ENCODE measurements around the gene RCAN3.
"Not testable (repeated sequence)": the region's sequence is repeated elsewhere in the genome, so short reads cannot be mapped to it uniquely, and the experiment has no call there.

Gene RCAN3

GRCh38 chr1:24502709-24503058, at the start of gene RCAN3:
TSS of gene RCAN3 (plus strand) at chr1:24502836. CDS start at chr1:24514373, 11,537 bp downstream.
- DNase-seq: peak; percentile 87

DNA sequence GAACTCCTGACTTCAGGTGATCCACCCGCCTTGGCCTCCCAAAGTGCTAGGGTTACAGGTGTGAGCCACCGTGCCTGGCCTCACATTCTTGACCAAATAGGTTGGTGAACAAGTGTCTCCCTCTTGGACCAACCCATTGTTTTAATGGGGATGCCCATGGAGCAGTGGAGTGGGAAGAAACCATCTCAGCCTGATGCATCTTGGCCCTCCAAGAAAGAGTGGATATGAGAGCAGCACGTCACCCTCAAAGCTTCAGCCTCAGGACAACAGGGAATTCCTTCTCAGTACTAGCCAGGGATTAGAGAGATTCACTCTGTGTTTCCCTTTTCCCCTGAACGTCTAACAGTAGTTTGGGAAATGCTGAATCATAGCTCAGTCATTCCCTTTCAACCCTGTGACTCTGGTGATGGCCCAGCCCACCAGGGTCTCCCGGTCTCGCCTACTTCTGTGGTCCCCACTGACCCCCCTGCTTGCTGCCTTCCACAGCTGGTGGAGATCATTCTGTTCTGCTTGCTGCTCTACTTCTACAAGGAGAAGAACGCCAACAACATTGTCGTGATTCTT, 49.6 kb upstream of the RCAN3 start:
- no peak for DNase-seq

DNA sequence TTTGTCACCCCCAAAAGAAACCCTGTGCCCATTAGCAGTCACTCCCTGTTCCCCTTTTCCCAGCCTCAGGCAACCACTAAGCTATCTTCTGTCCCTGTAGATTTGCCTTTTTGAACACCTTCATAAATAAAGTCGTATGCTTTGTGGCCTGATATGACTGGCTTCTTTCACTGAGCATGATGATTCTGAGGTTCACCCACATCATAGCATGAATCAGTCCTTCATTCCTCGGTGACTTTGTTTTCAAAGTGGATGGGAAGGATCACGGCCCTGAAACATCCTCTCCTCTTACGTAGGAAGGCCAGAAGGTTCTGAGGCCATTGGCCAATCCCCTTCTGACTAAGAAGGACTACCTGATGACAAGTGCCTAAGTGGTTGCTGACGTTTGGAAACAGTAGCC, 48.0 kb upstream of the RCAN3 start:
- no peak for DNase-seq

GRCh38 chr1:24455272-24455671, 47.4 kb upstream of the RCAN3 start:
- no peak for DNase-seq

- no peak for DNase-seq
Observed at GRCh38 chr1:24457866-24458265, 44.8 kb upstream of the RCAN3 start.

DNA sequence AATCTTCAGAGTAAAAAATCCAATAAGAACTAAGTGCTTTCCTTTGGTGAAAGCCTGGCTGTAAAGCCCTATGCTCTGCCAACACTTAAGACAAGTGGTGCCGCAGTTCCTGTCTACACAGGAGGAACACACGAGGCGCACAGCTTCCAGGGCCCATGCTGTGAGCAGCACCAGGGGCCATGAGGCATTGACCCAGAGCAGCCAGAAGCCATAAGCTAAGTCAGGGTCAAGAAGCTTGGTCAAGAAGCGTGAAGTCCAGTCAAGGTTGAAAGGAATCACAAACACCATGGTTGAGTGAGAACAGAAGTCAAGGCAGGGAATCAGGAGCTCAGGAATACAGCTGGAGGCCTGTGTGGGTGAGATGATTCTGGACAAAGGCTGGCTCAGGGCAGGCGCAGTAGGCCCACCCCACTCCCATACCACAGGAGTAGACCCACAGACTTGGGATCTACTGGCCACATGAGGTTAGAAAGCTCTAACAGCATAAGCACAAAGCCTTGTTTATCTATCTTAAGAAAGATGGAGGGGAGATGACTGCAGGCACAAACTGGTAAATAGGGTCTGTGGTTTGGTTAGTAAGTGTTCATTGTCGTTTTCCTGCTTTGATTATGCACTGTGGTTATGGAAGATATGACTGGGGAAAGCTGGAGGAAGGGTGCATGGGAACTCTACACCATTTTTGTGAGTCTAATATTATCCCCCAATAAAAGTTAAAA, 42.9 kb upstream of the RCAN3 start:
- no peak for DNase-seq

DNA sequence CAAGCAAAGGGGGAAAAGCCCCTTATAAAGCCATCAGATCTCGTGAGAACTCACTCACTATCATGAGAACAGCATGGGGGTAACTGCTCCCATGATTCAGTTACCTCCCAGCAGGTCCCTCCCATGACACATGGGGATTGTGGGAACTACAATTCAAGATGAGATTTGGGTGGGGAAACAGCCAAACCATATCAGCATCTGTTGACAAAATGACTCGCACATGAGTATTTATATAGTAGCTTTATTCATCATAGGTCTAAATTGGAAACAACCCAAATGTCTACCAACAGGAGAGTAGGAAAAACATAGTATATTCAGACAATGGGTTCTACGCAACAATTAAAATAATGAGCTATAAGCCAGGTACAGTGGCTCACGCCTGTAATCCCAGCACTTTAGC, 40.5 kb upstream of the RCAN3 start:
- DNase-seq: not testable (repeated sequence)

- DNase-seq: no peak
Observed at GRCh38 chr1:24463776-24464735, 38.6 kb upstream of the RCAN3 start.

GRCh38 chr1:24465099-24465498, 37.5 kb upstream of the RCAN3 start:
- no peak for DNase-seq

GRCh38 chr1:24465638-24466037, 37.0 kb upstream of the RCAN3 start:
- no peak for DNase-seq

DNA sequence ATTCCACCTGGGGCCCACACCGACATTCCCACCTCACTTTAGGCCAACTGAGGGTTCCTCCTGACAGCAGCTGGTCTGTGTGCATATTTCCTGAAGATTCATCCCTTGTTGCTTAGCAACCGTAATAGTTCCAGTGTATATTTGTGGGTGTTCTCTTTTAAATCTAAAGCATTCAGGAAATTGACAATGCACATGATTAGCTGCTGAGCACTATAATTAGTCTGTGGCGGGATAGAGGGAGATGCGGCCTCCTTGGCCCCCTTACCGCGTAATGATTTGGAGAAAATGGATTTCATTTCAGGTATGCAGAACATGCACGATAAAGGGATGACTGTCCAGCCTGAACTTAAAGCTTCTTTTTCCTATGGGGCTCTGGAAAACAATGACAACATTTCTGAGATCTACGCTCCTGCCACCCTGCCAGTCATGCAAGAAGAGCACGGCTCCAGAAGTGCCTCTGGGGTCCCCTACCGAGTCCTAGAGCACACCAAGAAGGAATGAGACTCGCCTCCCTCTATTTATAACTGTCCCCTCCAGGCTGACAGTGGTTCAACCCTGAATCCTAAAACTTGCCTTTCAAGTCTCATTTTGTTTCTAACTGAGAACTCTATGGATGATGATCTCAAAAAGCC, 33.8 kb upstream of the RCAN3 start:
- no peak for DNase-seq

DNA sequence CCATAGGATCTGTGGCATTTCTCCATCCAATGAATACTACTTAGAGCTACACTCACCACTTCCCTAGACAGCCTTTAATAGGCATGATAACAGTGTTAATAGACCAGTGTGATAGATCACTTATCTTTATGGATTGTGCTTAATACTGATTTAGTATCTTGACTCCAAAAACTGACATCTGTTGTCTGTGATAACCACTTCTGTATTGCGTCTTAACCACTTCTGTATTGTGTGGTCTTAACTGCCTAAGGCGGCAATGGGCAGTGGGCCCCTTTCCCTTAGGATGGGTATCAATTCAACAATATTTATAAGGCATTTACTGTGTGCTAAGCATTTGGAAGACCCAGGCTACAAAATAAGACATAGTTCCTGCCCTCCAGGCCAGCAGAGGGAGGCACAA, 32.0 kb upstream of the RCAN3 start:
- no peak for DNase-seq

DNA sequence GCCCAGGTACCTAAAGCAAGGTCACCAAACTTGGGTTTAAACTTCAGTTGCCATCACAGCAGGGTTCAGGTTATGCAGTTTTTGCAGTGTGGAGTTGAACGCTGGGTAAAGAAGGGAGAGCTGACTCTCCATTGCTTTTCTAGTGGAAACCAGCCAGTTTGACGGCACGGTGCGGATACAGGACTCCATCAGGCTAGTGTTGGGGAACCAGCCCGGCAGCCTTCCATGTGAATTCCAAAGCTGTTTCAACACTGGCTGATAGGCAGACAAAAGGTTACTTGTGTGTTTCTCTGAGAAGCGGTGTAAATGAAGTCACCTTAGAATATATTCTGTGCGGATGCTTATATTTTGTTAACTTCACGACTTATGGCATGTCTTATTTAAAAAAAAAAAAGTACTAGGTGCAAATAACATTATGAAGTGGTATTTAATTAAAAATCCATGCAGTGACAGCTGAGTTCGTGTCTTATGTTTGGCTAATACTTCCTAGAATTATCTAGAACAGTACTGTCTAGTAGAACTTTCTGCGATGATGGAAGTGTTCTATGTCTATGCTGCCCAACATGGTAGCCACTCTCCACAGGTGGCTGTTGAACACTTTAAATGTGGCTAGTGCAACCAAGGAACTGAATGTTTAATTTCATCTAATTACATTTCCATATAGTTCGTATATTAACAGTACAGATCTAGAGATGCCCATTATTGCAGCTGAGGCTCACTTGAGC, 29.9 kb upstream of the RCAN3 start:
- DNase-seq: no peak

DNA sequence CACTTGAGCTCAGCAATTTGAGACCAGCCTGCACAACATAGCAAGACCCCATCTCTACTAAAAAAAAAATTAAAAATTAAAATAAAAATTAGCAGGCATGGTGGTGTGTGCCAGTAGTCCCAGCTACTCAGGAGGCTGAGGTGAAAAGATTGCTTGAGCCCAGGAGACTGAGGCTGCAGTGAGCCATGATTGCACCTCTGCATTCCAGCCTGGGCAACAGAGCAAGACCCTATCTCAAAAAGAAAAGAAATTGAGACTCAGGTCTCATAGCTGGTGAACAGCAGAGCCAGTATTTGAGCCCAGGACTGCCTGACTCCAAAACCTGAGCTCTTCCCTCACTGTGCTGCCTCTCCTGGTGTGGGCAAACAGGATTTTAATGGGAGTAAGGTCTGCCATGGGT, 28.4 kb upstream of the RCAN3 start:
- DNase-seq: no peak

GRCh38 chr1:24475700-24476099, 26.9 kb upstream of the RCAN3 start:
- DNase-seq: no peak

GRCh38 chr1:24476571-24476970, 26.1 kb upstream of the RCAN3 start:
- DNase-seq: no peak

- no peak for DNase-seq
Observed at GRCh38 chr1:24477309-24477708, 25.3 kb upstream of the RCAN3 start.

- peak; percentile 46 for DNase-seq
Observed at GRCh38 chr1:24481101-24481500, 21.5 kb upstream of the RCAN3 start.

DNA sequence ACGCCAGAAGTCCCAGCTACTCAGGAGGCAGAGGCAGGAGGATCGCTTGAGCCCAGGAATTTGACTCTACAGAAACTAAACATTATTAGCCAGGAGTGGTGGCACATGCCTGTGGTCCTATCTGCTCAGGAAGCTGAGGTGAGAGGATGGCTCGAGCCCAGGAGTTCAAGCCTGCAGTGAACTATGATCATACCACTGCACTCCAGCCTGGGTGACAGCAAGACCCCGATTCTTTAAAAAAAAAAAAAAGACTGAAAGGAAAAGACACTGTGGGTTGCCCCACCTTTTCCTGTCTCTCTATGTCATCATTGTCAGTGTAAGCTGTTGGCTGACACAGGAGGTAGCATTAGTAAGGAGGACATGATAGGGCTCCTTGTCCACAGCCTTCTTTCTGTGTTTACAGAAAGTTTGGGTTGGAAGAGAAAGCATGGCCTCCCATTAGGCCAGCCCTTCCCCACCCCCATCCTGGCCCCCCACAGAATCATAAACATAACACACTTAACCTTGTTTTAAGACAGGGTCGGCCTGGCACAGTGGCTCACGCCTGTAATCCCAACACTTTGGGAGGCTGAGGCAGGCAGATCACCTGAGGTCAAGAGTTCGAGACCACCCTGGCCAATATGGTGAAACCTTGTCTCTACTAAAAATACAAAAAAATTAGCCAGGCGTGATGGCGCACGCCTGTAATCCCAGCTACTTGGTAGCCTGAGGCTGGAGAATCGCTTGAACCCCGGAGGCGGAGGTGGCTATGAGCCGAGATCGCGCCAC, 20.6 kb upstream of the RCAN3 start:
- DNase-seq: peak; percentile 25

DNA sequence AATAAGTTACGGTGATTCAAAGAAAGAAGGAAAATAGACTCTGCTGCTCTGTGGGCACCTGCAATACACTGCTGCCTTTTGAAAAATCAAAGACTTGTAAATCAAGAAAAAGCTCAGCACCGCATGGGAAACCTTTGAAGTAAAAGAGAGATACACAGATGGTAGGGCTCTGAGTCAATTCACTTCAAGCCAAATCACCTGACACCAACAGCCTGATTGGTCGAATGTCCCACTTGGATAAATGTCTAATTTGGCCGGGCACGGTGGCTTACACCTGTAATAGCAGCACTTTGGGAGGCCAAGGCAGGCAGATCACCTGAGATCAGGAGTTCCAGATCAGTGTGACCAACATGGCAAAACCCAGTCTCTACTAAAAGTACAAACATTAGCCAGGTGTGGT, 19.2 kb upstream of the RCAN3 start:
- DNase-seq: no peak

DNA sequence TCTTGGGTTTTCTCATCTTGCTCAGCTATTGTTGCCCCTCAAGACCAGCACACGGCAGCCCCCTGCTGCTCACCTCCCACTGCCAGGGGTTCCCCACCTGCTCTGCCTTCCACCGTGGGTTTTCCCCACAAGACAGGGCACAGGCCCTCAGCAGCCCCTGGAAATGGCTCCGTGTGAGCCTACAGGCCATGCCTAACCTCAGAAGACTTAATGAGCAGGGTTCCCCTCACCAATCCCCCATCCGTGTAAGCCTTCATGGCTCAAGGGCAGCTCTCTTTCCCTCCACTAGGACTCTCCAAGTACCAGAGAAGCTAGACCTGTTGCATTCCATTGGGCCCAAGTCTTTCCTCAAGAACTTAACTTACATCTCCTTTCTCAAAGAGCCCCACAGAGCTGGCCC, 18.4 kb upstream of the RCAN3 start:
- DNase-seq: no peak

Measured in activated CD4-positive, alpha-beta T cell treated with anti-CD3 and anti-CD28 coated beads, Interleukin-2, amount 50 U/mL, for 1 hour (primary cell).